Measurements from ENCODE around the gene UPK3BL1. TPM values are rescaled to one million over a fixed set of nuclear protein-coding genes. Genes with fewer than 3 reads are reported as not detected.
"Not testable (repeated sequence)": the region's sequence is repeated elsewhere in the genome, so short reads cannot be mapped to it uniquely, and the experiment has no call there.

The UPK3BL1 gene, protein sequence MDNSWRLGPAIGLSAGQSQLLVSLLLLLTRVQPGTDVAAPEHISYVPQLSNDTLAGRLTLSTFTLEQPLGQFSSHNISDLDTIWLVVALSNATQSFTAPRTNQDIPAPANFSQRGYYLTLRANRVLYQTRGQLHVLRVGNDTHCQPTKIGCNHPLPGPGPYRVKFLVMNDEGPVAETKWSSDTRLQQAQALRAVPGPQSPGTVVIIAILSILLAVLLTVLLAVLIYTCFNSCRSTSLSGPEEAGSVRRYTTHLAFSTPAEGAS
- total RNA-seq, result 8.4 TPM
- long read RNA-seq, partial matches to known transcripts, result 0 of 1 reads
- long read RNA-seq, other reads (novel, unspliced or antisense), result 1 of 1 reads

- ATAC-seq, result peak; percentile 44
- DNase-seq (ENCODE audit: missing footprints); intact Hi-C loops (cut with DNase I): not testable (repeated sequence)
Measured at GRCh38 chr7:102642691-102643090, at the start of gene UPK3BL1. TSS of gene UPK3BL1 (minus strand) at chr7:102642791. CDS start at chr7:102642741, 50 bp downstream.

GRCh38 chr7:102690602-102691001 is 48.0 kb upstream of the UPK3BL1 start:
- peak; percentile 32 for DNase-seq (ENCODE audit: missing footprints)
- ATAC-seq; intact Hi-C loops (cut with DNase I): not testable (repeated sequence)

DNA sequence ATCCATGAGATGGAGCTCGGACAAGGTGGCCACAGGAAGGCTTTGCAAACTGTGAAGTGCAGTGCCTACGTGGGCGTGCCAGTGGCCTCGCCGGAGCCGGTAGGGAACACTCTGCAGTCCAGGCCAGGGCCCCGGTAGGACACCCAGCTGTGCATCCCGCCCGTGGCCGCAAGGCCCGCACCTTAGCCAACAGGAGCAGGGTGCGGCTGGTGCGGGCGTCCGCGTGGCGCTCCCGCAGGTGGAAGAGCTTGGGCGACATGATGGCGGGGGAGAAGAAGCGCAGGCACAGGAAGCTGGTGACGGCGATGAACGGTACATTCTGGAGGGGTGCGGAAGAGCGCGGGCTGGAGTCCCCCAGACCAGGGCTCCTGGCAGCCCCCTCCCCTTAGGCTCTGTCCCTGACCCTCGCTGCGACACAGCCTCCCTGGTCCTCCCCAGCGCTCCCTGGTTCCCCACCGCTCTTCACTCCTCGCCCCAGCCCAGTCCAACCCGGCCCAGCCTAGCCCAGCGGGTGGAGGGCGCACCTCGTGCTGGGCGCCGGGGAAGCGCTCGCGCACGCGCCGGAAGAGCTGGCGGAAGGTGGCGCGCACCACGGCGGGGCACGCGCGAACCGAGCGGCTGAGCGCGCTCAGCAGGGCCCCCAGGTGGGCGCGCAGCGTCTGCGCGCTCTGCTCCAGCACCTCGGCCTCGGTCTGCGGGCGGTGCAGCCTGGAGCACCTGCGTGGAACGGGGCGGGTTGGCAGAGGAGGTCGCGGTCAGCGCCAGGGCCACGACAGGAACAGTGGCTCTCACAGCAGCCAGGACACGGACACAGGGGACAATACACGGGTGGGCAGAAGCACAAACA is 47.1 kb upstream of the UPK3BL1 start:
- peak; percentile 29 for ATAC-seq
- intact Hi-C loops (cut with DNase I); DNase-seq (ENCODE audit: missing footprints): not testable (repeated sequence)

- ATAC-seq, result peak; percentile 93
- DNase-seq (ENCODE audit: missing footprints); intact Hi-C loops (cut with DNase I): not testable (repeated sequence)
Measured at GRCh38 chr7:102688299-102689036, 45.9 kb upstream of the UPK3BL1 start.

DNA sequence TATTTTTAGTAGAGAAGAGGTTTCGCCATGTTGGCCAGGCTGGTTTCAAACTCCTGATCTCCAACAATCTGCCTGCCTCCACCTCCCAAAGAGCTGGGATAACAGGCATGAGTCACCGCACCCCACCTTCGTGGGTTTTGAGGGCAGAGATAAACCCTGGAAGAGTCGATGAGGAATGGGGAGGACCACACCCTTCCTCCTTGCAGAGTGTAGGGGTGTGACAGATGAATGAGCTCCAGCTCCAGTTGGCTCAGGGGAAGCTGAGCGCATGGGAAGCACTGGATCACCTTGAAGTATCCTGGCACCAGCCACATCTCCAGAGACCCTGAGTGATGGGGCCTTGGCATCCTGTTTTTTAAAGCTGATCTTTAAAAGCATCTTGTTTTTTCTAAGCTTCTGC is 40.0 kb upstream of the UPK3BL1 start:
- intact Hi-C loops (cut with DNase I); ATAC-seq; DNase-seq (ENCODE audit: missing footprints): not testable (repeated sequence)

GRCh38 chr7:102680780-102681179 is 38.2 kb upstream of the UPK3BL1 start:
- DNase-seq (ENCODE audit: missing footprints); intact Hi-C loops (cut with DNase I); ATAC-seq: not testable (repeated sequence)

DNA sequence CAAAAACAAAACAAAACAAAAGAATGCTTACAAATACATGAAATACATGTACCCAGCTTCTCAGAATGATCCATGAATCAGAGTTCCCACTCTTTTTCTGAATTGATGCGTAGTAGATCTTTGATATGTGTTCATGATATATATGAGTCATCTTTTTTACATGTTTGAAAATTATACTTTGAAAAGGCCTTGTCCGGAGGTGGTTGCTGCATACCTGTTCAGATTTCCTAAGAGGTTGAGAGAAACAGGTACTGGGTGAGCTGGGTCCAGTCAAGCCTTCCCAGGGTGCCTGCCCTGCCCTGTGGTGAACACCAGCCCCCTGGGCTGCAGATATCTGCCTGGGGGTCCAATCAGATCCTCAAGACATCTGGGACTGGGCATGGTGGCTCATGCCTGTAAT is 33.0 kb upstream of the UPK3BL1 start:
- ATAC-seq; intact Hi-C loops (cut with DNase I); DNase-seq (ENCODE audit: missing footprints): not testable (repeated sequence)

GRCh38 chr7:102673447-102674067 is 31.0 kb upstream of the UPK3BL1 start:
- ATAC-seq; DNase-seq (ENCODE audit: missing footprints); intact Hi-C loops (cut with DNase I): not testable (repeated sequence)

DNA sequence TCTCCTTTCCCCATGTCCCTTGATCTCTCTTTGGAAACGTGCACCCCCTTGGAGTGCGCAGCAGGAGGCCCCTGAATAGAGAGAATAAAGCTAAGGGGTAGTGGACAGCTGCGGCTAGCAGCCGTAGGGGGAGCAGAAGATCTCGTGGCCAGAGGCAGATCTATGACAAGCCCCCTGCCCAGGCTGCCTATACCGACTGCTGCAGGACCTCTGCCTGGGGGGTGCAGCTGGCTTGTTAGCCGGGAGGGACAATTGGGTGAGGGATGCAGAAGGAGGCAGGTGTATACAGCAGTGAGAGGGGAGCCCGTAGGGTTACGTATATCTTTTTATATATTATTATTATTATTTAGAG is 29.3 kb upstream of the UPK3BL1 start:
- ATAC-seq; intact Hi-C loops (cut with DNase I); DNase-seq (ENCODE audit: missing footprints): not testable (repeated sequence)

DNA sequence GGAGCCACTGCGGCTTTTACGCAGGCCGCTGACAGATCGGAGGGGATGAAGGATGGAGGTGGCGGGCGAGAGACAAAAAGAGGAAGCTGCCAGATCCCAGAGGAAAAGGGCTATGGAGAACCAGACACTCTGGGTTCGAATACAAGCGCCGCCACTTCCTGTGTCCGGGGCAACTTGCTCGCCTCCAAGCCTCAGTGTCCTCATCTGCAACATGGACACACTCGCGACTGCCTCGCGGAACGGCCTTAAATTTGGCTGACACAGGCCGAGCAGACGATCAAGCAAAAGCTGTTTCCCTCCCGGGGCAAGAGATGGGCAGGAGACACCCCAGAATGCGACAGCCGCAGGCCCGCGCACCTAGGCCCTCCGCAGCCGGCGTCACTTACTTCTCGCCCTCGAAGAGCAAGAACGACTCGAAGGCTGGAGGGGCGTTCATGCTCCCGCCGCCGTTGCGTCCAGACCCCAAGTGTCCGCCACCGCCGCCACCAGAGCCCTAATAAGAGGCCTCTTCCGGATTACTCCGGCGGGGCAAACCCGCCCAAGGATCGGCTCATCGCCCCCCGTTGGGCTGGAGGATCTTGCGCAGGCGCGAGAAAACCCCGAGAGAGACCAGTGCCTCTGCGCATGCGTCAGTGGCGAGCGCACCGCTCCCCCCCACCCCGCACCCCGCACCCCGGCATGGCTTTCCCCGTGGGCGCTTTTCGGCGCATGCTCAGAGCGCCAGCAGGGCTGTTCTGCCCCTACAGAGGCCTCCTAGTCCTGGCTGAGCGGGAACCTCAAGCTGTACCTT is 28.8 kb upstream of the UPK3BL1 start, which contains the start of gene POLR2J2:
POLR2J2 (minus strand) TSS at position 498 of the 790 bp plus-strand sequence; CDS start at position 436, 62 bp downstream.
- peak; percentile 90 for ATAC-seq
- intact Hi-C loops (cut with DNase I), result not testable (repeated sequence)
- peak; percentile 88 for DNase-seq (ENCODE audit: missing footprints)

GRCh38 chr7:102667523-102667922 is 24.9 kb upstream of the UPK3BL1 start:
- intact Hi-C loops (cut with DNase I); ATAC-seq; DNase-seq (ENCODE audit: missing footprints): not testable (repeated sequence)

DNA sequence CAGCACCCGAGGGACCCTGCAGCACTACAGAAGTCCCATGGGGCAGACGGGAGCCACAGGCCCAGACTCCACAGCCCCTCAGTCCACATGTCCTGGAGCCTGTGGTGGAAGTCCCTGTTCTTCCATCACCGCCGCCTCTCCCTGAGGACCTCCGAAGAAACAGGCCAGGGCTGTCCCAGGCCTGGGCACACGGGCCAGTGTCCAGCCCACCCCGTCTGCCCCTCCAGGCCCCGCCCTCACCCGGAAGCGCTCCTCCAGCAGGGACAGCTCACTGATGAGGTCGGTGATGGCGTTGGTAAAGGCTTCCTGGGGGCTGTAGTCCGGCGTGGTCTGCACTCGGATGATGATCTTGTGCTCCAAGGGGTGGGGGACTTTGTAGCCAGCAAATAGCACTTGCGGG is 24.3 kb upstream of the UPK3BL1 start:
- ATAC-seq; intact Hi-C loops (cut with DNase I); DNase-seq (ENCODE audit: missing footprints): not testable (repeated sequence)

- ATAC-seq; intact Hi-C loops (cut with DNase I); DNase-seq (ENCODE audit: missing footprints): not testable (repeated sequence)
Measured at GRCh38 chr7:102664765-102665164, 22.2 kb upstream of the UPK3BL1 start.

DNA sequence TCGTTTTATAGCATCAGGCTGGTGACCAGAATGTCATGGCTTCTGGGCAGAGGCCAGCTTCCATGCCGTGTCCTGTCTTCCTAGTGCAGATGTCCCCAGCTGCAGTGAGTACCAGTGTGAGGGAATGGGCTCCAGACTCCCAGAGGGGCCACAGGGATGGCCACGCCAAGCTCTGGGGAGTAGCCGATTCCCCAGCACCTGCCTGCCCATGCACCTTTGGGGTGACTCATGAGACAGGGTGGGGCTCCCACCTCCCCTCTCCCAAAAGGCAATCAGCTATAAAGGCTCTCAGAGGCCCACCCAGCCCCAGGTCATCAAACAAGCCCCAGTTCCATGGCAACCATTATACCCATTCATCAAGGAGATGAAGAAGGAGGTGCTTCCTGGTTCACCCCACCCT is 7.3 kb upstream of the UPK3BL1 start, which contains the start of gene SPDYE2B:
SPDYE2B (plus strand) TSS at position 396 of the 400 bp plus-strand sequence. CDS start 2,030 bp downstream, outside the sequence.
- intact Hi-C loops (cut with DNase I); DNase-seq (ENCODE audit: missing footprints): not testable (repeated sequence)
- peak; percentile 33 for ATAC-seq

- DNase-seq (ENCODE audit: missing footprints), result peak; percentile 43
- intact Hi-C loops (cut with DNase I); ATAC-seq: not testable (repeated sequence)
Measured at GRCh38 chr7:102647813-102648212, 5.2 kb upstream of the UPK3BL1 start.

GRCh38 chr7:102643404-102643803 is 813 bp upstream of the UPK3BL1 start:
- intact Hi-C loops (cut with DNase I); DNase-seq (ENCODE audit: missing footprints); ATAC-seq: not testable (repeated sequence)

GRCh38 chr7:102638848-102639247 is 3.7 kb downstream of the UPK3BL1 start:
- DNase-seq (ENCODE audit: missing footprints) (peak; percentile 35), ATAC-seq (peak; percentile 10)
- intact Hi-C loops (cut with DNase I), result not testable (repeated sequence)
